ENCODE measurements around the gene NDST1. TPM values are rescaled to one million over a fixed set of nuclear protein-coding genes. Genes with fewer than 3 reads are reported as not detected.

The NDST1 gene
- total RNA-seq, 1 donor from 2014 or later: 110 TPM

GRCh38 chr5:150488519-150489359, 19.2 kb upstream of the NDST1 start:
- no peak for DNase-seq (ENCODE audit: low spot score)

DNA sequence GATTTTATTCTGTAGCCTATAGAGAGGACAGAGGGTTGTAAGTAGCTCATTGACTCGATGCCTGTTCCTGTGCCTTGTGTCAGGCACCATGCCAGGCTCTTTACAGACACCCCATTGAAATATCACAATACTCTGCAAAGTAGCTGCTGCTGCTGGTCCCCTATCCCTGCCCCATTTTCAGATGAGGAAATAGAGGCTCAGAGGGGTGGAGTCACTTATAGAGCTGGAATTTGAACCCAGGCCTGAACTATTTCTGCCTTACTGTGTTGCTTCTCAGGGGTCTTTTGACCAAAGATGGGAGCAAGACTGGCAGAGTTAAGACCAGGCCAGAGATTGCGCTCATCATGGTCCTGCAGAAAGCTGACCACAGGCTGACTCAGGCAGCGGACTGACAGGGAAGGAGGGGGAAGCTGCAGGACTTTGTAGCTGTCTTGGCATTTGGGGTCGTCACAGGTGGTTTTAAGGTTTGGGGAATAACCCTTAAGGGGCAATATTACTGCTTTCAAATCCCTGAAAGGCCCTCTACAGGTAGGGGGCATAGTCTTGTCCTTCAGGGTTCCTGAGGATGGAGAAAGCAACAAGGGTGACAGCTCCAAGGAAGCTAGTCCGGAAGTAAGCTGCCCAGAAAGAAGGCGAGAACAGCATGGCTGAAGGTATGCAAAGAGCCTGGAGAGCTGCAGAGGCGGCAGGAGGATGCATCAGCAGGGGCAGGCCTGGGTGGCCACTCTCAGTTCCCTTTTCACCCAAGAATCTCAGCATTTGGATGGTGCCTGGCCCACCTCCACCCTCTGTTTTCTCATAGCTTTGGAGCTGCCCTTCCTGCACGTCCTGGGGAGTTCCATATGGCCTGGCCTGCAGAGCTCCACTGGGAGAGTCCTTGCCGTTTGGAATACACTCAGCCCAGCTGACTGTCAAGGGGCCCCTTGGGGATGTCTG, 18.3 kb upstream of the NDST1 start:
- DNase-seq (ENCODE audit: low spot score): no peak

DNA sequence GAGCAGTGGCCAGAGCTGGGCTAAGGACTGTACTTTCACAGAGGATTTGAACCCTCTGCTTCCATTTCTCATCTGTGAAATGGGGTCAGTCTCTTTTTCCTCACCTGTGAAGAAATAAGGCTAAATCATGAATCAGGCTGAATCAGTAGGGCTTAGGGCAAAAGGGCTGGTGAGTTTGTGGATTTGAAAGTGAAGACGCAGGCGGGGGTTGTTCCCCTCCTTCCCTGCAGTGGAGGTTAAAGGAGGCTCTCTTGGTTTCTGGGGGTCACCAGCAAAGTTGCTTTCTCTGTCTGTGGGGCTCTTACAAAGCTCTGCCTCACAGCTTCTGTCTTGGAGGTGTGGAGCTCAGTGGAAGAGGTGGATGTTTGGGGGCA, 17.6 kb upstream of the NDST1 start:
- no peak for DNase-seq (ENCODE audit: low spot score)

DNA sequence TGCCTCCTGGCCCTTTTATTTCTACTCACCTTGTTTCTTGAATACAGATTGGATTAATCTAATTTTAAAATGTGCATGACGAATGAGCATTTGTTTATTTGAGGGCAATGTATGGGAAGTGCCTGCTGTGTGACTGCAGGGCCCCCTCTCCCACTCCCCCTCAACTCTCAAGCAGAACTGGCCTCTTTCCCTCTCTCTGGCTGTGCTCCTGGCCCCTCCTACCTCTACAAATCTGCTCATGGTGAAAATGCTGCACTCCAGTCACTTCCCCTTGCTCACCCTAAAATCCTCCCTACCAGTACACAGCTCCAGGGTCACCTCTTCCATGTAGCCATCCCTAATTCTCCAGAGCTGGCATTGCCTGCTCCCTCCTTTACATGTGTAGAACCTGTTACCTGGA, 17.2 kb upstream of the NDST1 start:
- no peak for DNase-seq (ENCODE audit: low spot score)

- no peak for DNase-seq (ENCODE audit: low spot score)
These were observed 16.1 kb upstream of the NDST1 start for GRCh38 chr5:150491876-150492275.

- no peak for DNase-seq (ENCODE audit: low spot score)
These were observed 15.3 kb upstream of the NDST1 start for GRCh38 chr5:150492621-150493020.

DNA sequence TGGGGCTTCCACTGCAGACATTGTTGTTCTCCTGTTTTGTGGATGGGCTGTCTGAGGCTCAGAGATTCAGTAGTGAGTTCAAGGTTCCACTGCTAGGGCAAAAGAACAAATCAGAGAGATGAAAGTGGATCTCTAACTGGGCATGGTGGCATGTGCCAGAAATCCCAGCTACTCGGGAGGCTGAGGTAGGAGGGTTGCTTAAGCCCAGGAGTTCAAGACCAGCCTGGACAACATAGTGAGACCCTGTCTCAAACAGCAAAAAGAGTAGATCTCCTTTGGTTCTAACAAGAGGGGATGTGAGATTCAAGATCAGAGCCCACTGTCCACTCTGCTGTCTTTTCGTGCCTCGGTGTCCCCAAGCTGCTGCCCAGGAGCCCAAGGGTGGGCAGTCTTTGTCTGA, 11.8 kb upstream of the NDST1 start:
- DNase-seq (ENCODE audit: low spot score): no peak

- DNase-seq (ENCODE audit: low spot score): no peak
These were observed 11.4 kb upstream of the NDST1 start for GRCh38 chr5:150496534-150496933.

DNA sequence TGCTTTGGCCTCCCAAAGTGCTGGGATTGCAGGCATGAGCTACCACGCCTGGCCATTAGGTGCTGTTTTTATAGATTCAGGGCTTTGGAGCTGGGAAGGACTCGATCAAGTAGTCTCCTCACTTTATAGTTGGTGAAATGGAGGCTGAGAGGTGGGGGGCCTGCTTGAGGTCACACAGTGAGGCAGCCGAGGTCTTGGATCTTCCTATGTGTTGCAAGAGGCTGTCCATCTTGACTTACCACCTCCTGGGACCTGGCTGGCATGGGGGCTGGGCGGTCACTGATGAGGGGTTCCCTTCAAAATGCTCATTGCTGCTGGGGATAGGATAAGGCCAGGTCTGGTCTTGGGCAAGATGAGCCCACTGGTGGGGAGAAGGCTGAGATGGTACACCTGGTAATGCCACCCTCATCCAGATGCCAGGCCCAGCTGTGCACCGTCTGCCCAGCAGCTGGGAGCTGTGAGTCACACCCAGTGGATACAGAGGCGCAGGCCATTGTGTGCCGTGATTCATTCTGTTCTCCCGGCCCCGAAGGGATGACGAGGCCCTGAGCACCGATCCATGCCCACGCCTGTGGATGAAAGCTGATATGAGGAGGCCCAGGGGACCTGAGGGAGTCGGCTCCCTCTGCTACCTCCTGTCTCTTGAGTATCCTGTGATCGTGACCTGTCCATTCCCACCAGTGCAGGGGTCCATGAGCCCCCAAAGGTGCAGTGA, 10.5 kb upstream of the NDST1 start:
- DNase-seq (ENCODE audit: low spot score): no peak

GRCh38 chr5:150497989-150498317, 10.0 kb upstream of the NDST1 start:
- no peak for DNase-seq (ENCODE audit: low spot score)

DNA sequence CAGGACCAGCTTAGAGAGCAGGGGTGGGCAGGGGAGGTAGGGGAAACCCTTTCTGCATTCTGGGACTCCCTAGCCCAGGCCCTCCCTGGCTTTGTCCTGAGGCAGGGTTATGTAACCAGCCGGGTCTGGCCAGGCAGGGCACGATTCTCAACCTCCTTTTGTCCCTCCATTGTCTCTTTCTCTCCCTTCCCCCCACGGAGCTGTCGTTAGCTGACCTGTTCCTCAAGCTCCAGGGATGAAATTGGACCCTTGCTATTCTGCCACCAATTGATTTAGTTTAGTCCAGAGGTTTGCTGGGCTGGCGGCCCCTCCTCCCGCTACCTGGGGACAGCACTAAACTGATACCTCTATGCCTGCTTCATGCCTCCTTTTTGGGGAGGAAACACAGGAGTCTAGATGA, 9.4 kb upstream of the NDST1 start:
- DNase-seq (ENCODE audit: low spot score): no peak

DNA sequence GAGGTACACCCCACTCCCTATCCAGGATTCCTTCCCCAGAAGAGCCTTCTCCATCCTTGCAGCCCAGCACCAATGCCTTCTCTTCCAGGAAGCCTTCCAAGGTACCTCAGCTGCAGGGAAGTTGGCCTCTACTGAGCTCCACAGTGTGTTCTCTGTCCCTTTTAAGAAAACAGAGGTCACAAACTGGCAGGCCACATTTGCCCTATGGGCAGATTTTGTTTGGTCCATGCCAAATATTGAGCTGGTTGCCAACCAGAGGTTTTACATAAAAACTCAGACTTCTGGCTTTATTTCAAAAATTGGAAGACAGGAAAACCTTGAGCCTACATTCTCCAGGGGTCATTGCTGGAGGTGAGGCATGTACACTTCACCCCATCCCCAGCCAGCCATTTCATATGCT, 9.0 kb upstream of the NDST1 start:
- DNase-seq (ENCODE audit: low spot score): no peak

DNA sequence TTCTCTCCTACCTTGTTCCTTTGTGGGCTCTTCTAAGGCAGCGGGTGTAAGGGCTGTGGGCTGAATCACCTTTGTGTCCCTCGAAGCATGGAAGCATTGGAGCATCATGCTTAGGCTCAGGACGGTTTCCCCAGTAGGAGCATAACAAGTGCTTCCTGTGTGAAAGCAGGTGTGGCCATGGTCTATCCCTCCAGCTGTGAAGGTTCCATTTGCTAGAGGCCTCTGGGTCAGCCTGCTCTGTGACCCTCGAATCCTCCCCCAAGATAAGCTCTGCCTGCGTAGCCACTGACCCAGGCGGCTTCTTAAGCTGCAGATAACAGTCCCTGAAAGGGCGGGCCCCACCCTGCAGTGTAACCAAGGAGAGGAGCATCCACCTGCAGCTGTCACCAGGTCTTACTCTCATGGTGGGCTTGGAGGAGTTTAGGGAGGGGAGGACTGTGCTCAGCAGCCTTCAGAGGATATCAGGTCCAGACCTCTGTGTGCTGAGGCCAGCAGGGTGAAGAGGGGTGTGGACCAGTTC, 8.4 kb upstream of the NDST1 start:
- DNase-seq (ENCODE audit: low spot score): no peak

GRCh38 chr5:150500328-150500841, 7.5 kb upstream of the NDST1 start:
- no peak for DNase-seq (ENCODE audit: low spot score)

- DNase-seq (ENCODE audit: low spot score): no peak
These were observed 7.0 kb upstream of the NDST1 start for GRCh38 chr5:150500905-150501304.

- no peak for DNase-seq (ENCODE audit: low spot score)
These were observed 5.8 kb upstream of the NDST1 start for GRCh38 chr5:150502106-150502505.

- DNase-seq (ENCODE audit: low spot score): no peak
These were observed 5.1 kb upstream of the NDST1 start for GRCh38 chr5:150502847-150503246.

GRCh38 chr5:150503386-150503785, 4.5 kb upstream of the NDST1 start:
- no peak for DNase-seq (ENCODE audit: low spot score)

DNA sequence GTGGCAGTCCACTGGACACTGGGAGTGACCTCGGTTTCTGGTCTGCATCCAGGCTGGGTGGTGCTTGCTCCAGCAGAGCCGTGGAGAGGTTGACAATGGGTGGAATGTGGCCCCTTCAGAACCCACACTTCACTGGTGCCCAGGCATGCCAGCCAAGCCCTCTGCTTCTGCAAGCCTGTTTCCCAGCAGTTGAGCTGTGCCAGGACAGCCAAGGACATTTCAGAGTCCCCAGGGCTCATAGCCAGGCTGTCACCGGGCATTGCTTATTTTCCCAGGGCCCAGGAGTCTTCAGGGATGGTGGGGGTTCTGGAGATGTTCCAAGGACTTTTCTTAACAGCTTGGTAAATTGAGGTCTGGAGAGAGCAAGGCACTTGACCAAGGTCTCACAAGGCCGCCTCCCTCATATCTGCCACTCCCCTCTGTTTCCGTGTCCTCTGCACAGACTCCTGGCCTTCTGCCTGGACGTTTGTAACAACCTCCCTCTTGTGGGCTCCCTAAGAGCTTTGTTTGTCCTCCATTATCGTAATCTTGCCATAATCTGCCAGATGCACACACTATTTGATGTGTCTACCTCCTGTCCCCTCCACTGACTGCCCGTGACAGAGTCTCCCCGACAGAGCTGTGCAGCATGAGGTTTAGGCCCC, 3.8 kb upstream of the NDST1 start:
- DNase-seq (ENCODE audit: low spot score): no peak

- no peak for DNase-seq (ENCODE audit: low spot score)
These were observed 2.9 kb upstream of the NDST1 start for GRCh38 chr5:150505041-150505511.

GRCh38 chr5:150505816-150506215, 2.1 kb upstream of the NDST1 start:
- no peak for DNase-seq (ENCODE audit: low spot score)

All from mesenteric fat pad (tissue), 1 donor.